ENCODE results near the gene FAIM.
"Not testable (repeated sequence)": the region's sequence is repeated elsewhere in the genome, so short reads cannot be mapped to it uniquely, and the experiment has no call there.

FAIM gene

DNA sequence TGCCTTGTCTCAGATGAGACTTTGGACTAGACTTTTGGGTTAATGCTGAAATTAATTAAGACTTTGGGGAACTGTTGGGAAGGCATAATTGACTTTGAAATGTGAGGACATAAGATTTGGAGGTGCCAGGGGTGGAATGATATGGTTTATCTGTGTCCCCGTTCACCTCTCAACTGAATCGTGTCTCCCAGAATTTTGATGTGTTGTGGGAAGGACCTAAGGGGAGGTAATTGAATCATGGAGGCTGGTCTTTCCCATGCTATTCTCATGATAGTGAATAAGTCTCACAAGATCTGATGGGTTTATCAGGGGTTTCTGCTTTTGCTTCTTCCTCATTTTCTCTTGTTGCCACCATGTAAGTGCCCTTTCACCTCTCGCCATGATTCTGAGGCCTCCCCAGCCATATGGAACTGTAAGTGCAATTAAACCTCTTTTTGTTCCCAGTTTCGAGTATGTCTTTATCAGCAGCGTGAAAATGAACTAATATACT, 4.4 kb upstream of the FAIM start:
- not testable (repeated sequence) for DNase-seq

DNA sequence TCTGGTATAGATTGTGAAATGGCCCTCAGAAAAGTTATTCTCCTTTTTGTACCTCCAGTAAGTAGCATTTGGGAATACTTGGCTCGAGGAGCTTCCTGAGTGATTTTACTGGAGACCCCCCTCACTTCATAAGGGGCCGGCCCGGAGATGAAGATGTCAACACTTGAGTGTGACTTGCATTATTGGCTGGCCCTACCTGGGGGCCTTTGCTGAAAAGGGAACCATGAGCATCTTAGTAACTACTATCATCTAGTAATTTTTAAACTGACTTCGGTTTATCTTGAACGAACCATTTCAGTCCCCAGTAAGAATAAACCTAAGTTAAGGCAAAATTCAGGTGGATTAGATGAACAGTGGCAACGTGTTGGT, 1.3 kb downstream of the FAIM start:
- no peak for DNase-seq

DNA sequence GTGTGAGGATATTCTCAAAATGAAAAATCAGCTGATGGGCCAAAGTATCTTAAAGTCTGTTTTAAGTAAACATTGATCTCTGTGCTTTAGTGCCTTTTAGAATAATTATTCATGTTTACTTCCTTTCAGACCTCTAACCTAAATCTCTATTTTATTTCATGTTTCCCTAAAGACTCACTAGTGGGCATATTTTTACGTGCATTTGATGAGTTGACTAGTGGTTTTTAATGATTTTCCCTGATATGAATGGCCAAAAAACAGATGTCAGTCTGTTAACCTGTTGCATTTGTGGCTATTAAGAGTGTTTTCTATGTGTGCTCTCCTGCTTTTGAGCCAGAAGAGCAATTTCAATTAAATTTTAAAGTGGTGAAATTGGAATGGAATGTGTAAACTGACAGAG, 6.9 kb downstream of the FAIM start:
- DNase-seq, result no peak

DNA sequence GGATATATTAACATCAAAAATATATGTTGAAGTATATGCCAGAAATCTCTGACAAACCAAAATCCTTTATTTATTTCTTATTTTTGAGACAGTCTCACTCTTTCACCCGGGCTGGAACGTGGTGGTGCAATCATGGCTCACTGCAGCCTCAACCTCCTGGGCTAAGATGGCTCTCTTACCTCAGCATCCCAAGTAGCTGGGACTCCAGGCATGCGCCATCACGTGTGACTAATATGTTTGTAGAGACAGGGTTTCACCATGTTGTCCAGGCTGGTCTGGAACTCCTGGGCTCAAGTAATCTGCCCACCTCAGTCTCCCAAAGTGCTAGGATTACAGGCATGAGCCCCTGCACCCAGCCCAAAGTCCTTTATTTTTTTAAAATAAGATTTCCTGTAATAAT, 11.9 kb downstream of the FAIM start:
- no peak for DNase-seq

DNA sequence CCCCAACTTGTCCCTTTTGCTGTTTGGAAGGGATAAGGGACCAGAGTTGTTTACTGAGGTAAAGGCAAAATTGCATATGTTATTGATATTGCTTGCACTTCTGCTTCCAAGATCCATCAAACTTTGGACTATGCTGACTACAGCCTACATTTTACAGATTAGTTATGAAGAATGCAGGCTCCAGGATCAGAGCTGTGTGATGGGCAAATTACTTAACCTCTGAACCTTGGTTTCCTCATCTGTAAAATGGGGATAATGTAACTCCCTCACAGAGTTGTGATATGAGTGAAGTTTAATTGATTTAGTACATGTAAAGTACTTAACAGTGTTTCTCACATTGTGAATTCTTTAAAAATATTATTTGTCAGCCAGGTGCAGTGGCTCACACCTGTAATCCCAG, 15.9 kb downstream of the FAIM start:
- no peak for DNase-seq

DNA sequence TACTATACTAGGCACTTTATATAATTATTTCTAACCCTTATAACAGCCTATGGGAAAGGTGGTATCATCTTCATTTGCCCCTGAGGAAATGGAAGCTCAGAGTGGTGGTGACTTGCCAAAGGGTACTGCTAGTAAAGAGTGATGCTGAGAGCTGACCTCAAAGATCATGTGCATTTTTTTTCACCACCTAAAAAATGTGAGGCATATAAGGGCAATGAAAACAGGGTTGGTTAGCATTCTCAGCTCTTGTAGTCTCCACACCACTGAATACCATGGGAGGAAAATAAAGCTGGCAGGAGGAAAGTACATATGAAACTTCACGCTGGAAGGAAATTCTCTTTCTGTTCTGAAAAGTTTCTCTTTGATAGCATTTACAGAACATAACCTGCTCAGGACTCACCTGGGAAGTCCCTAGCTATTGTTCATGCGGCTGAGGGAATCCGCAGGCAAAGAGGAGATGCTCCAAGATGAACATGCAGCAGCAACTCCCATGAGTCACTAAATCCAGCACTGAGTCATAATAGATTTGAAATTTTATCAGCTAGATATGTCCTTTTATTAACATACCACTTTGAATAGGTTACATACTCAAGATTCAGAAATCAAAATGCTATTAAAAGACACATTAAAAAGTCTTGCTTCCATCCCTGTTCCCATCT, 17.3 kb downstream of the FAIM start:
- DNase-seq, result no peak

DNA sequence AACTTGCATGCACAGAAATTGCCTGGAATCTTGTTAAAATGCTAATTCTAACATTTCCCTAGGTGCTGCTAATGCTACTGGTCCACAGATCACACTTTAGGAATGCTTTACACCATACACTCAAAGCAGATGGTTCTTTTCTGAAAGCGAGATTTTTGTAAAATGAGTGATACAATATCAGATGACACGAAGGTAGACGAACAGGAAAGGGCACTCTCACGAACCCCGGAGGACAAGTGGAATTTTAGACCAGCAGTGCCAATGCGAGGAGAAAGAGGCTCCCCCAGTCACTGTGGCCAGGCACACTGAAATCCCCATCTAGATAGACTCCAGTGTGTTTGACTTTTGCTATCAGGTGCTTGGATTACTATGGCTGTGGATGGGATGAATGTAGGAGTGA, 21.0 kb downstream of the FAIM start:
- DNase-seq, result no peak

DNA sequence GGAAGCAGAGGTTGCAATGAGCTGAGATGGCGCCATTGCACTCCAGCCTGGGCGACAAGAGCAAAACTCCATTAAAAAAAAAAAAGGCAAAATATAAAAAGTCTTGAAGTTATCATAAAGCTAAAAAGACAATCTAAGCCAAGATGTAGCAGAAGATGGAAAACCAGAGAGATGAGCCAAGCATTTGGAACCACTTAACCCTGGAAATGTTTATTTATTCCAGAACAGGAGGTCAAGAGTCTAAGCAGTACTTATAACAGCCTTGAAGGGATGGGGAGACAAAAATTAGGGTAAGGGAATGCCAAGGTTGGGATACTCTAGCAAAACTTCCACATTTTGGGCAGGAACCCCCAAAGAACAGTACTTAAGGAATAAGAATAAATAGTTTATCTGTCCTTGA, 30.1 kb downstream of the FAIM start:
- no peak for DNase-seq

DNA sequence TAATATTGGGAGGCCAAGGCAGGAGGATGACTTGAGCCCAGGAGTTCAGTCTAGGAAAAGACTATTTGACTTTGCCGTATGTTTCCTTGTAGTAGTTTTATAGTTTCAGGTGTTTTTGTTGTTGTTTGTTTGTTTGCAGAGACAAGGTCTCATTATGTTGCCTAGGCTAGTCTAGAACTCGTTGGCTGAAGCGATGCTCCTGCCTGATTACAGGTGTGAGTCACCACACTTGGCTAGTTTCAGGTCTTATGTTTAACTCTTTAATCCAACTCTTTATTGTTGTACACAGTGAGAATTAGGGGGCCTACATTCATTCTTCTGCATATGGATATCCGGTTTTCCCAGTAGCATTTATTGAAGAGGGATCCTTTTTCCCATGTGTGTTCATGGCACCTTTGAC, 32.0 kb downstream of the FAIM start:
- DNase-seq, result no peak

DNA sequence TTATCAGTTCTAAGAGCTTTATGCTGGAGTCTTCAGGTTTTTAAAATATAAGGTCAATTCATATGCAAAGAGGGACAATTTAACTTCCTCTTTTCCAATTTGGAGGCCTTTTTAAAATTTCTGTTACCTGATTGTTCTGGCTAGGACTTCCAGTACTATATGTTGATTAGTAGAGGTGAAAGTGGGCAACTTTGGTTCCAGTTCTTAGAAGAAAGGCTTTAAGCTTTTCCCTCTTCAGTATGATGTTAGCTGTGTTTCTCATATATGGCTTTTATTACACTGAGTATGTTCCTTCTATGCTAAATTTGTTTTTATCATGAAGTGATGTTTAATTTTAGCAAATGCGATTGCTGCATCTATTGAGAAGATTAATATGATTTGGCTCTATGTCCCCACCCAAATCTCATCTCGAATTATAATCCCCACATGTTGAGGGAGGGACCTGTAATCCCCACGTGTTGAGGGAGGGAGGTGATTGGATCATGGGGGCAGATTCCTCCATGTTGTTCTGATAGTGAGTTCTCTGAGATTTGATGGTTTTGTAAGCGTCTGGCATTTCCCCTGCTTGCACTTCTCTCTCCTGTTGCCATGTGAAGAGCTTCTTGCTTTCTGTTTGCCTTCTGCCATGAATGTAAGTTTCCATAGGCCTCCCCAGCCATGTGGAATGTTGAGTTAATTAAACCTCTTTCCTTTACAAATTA, 33.8 kb downstream of the FAIM start:
- no peak for DNase-seq

DNA sequence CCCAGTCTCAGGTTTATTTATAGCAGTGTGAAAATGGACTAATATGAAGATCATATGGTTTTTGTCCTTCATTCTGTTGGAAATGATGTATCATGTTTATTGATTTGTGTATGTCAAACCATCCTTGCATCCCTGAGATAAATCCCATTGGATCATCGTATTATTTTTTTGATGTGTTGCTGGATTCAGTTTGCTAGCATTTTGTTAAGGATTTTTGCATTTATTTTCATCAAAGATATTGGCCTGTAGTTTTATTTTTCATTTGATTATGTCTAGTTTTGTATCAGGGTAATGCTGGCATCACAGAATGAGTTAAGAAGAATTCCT, 34.3 kb downstream of the FAIM start:
- no peak for DNase-seq

DNA sequence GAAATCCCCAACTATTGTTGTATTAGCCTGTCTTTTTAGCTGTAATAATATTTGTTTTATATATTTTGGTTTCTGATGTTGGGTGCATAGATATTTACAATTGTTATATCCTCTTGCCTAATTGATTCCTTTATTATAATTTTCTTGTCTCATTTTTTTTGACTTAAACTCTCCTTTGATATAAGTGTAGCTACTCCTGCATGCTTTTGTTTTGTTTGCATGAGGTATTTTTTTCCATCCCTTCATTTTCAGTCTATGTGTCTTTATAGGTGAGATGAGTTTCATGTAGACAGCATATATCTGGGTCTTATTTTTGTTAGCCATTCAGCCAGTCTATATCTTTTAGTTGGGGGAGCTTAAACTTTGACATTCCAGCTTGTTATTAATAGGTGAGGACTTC, 37.4 kb downstream of the FAIM start:
- DNase-seq, result no peak

DNA sequence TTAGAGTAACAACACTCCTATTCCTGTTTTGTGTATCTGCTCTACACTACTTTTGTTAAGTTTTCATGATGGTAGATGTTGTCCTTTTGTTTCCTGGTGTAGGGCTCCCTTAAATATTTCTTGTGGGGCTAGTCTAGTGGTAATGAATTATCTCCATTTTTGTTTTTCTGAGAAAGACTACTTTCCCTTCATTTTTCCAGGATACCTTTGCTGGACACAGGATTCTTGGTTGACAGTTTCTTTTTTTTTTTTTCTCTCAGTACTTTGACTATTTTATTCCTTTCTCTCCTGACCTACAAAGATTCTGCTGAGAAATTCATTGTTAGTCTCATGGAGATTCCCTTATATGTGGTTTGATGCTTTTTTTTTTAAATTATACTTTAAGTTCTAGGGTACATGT, 37.9 kb downstream of the FAIM start:
- DNase-seq, result no peak

DNA sequence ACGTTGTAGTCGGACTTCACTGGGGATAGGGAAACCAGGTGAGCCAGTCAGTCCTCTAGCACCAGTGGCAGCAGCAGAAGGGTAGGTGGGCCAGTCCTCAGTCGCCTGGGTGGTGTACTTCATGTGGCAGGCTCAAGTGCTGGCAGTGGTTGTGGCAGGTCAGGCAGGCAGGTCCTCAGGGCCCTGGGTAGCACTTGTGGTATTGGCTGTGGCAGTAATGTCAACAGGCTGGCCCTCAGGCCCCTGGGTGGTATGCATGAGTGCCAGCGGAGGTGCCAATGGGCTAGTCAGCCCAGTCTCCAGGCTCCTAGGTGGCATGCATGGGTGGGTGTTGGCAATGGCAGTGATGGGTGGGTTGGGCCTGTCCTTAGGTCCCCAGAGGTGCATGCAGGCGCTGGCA, 40.6 kb downstream of the FAIM start:
- DNase-seq, result no peak

DNA sequence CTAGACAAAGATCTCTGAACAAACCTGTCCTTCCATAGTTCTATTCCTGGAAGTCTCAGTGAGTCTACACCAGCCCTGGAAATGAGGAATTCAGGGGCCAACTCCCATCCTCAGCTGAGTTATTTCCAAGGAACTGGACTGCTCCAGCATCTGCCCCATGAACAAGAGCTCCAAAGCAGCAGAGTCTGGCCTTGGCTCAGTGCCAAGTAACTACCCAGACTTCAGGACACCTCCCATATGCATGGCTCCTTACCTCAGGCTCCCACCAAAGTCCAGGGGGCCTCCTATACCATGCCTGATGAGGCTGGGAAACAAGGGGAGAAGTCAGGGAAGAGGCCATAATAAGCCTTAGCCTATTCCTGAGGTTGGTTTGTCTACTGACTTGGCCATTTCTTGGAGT, 45.0 kb downstream of the FAIM start:
- no peak for DNase-seq

DNA sequence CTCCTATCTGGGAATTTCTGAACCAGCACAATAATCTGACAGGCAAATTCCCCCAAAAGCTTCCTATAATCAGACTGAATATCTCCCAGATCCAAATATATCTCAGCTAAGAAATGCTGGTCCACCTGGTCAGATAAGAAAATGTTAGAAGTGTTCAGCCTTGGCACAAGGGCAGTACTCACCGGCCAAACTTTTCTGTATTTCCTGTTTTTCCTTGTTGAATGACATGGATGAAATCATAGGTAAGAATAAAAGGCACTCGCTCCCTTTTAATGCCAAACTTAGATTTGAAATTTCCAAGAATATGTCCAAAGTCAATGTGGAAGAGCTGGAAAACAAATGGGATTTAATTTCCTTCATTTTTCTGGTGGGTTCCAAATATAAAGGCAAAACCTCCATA, 48.9 kb downstream of the FAIM start:
- DNase-seq, result no peak

DNA sequence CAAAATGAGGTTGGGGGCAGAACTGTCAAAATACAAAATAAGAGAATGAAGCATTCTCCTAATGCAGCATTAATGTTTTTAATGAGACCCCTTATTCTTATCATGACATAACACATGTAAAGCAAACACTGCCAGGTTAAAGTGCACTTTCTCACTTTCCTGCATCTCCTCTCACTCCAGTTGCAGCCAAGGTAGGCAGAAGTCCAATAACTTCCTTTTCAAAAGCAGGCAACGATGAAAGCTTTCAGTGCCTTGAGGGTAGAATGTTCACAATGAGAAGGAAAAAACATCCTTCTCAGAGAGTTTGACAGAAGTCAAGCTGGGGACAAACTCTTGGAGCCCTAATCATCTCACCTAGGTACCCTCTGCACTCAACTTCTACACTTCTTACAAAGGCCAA, 59.5 kb downstream of the FAIM start:
- DNase-seq, result no peak

DNA sequence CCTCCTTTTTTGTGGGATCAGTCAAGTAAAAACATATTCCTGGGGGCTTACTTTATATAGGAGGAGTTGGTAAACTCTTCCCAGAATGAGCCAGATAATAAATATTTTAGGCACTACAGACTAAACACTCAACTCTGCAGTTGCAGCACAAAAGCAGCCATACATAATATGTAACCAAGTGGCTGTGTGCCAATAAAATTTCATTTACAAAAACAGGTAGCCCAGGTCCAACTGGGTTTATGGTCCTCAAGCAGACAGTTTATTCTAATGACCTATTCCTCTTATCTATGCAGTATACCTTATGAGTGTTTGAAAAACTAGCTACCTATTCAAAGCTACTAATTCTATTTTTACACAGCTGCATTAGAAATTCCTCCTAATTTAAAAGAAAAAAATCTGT, 61.8 kb downstream of the FAIM start:
- no peak for DNase-seq

DNA sequence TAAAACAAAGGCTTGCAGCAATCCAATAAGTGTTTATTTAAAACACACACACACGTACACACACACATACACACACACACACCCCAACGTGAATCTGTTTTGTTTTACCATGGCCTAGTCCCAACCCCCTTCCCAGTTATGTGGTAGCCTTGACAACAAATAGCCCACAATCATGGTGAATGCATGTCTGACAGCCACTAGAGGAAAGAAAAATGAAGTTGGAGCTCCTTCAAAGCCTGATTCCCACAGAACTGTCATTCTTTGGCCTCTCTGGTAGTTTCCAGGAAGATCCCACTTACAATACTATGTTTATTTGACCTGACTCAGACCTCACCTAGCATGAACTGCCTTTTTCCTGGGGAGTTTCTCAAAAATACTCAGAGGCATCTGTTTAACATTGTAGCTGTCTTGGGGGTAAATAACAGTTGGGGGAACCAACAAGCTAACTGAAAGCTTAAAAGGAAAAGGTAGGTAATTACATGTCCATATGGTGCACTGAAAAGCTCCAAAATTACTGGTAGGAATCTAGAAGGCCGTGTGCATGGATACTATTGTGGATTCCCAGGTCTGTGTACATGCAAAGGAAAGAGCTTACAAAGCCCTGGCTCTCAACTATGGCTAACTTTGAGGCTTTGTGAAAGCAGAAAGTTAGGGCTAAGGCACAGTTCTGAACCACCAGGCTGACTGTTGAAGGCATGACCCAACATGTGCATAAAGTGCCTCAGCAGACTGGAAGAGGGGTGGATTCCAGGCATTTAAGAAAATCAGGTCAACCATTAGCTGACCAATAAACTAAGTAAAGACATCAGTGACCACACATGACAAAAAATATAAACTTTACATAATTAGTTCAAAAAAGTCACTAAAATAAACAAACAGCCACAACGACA, 65.3 kb downstream of the FAIM start:
- no peak for DNase-seq

DNA sequence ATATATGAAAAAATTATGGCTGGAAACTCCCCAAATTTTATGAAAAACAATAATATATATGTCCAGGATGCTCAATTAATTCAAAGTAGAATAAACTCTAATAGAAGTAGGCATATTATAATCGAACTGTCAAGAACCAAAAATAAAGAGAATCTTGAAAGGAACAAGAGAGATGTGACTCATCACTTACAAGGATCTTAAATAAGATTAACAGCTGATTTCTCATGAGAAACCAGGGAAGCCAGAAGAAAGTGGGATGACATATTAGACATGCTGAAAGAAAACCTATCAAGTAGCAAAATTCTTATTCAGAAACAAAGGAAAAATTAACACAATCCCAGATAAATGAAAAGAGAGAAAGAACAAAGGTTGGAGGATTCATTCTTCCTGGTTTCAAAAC, 66.8 kb downstream of the FAIM start:
- DNase-seq, result no peak

DNA sequence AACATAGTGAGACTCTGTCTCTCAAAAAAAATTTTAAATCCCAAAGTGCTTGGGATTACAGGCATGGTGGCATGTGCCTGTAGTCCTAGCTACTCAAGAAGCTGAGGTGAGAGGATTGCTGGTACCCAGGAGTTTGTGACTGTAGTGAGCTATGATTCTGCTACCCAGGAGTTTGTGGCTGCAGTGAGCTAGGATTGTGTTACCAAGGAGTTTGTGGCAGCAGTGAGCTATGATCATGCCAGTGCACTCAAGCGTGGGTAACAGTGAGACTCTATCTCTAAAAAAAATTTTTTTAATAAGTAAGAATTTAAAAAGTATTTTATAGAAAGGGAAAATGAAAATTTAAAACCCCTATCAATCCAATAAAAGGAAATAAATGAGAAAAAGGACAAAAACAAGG, 69.5 kb downstream of the FAIM start:
- no peak for DNase-seq

DNA sequence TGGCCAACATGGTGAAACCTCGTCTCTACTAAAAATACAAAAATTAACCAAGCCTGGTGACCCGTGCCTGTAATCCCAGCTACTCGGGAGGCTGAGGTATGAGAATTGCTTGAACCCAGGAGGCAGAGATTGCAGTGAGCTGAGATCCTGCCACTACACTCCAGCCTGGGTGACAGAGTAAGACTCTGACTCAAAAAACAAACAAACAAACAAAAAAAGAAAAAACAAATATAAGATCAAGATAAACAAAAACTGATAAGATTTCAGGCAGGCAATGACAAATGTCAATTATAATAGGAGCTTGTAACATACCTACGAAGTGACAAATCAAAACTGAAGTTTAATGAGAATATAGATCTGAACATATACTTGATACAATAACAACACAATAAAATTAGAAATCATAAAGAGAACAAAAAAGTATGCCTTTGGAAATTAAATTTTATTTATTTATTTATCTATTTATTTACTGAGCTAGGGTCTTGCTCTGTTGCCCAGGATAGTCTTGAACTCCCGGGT, 70.4 kb downstream of the FAIM start:
- DNase-seq, result no peak

DNA sequence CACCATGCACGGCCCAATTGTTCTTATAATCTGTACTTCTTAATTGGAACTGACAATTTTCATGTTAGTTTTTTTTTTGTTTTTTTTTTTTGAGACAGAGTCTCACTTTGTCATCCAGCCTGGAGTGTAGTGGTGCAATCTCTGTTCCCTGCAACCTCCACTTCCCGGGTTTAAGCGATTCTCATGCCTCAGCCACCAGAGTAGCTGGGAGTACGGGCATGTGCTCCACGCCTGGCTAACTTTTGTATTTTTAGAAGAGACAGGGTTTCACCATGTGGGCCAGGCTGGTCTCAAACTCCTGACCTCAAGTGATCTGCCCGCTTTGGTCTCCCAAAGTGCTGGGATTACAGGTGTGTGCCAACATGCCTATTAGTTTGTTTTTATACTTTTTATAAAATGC, 72.4 kb downstream of the FAIM start:
- DNase-seq, result not testable (repeated sequence)

All from activated CD4-positive, alpha-beta T cell treated with anti-CD3 and anti-CD28 coated beads, Interleukin-2, amount 50 U/mL, for 48 hours (primary cell).